Measurements from ENCODE around the gene SH3BP1. TPM values are rescaled to one million over a fixed set of nuclear protein-coding genes. Genes with fewer than 3 reads are reported as not detected.
A peak's percentile ranks its signal among the peaks of the same experiment; 100 is the strongest.
"Not testable (repeated sequence)": the region's sequence is repeated elsewhere in the genome, so short reads cannot be mapped to it uniquely, and the experiment has no call there.

The SH3BP1 gene
- total RNA-seq, result 110 and 116 TPM in 2 replicates

- peaks cover 64% of the 10 kb centered on the region for H3K4me1 Mint-ChIP-seq (ENCODE audit: low read depth)
- H3K27me3 Mint-ChIP-seq (ENCODE audit: insufficient read depth), result no peaks in the 10 kb centered on the region
- H3K27ac Mint-ChIP-seq, result peak within 1 kb of the TSS; percentile 100
- intact Hi-C loops (cut with micrococcal nuclease), result loop anchor here (1.0 to 2.0 kb wide), 4 partner anchors 16 to 38 kb away; partner anchors contain the start of genes GGA1 and PDXP
- H3K4me3 Mint-ChIP-seq, result peak within 1 kb of the TSS; percentile 97
- peak; percentile 64 for DNase-seq (ENCODE audit: low spot score)
- peaks cover 12% of the 10 kb centered on the region for H3K36me3 Mint-ChIP-seq (ENCODE audit: low read depth)
- H3K9me3 Mint-ChIP-seq, result no peaks in the 10 kb centered on the region
Observed at GRCh38 chr22:37639070-37639760, at the start of gene SH3BP1. TSS of gene SH3BP1 (plus strand) at chr22:37639669. CDS start at chr22:37639788, 119 bp downstream.

- H3K36me3 Mint-ChIP-seq (ENCODE audit: low read depth); H3K9me3 Mint-ChIP-seq; H3K4me3 Mint-ChIP-seq; intact Hi-C loops (cut with micrococcal nuclease); H3K27ac Mint-ChIP-seq; DNase-seq (ENCODE audit: low spot score): not testable (repeated sequence)
- peaks cover 14% of the 10 kb centered on the region for H3K27me3 Mint-ChIP-seq (ENCODE audit: insufficient read depth)
- H3K4me1 Mint-ChIP-seq (ENCODE audit: low read depth), result peaks cover 13% of the 10 kb centered on the region
Observed at GRCh38 chr22:37591081-37591480, 48.4 kb upstream of the SH3BP1 start.

GRCh38 chr22:37591823-37592404, 47.6 kb upstream of the SH3BP1 start:
- Mint-ChIP-seq H3K9me3 (no peaks in the 10 kb centered on the region), H3K27ac (no peak overlapping the region), H3K4me1 (ENCODE audit: low read depth) (peaks cover 13% of the 10 kb centered on the region), H3K4me3 (peak overlapping the region; percentile 79), H3K36me3 (ENCODE audit: low read depth) (no peaks in the 10 kb centered on the region), H3K27me3 (ENCODE audit: insufficient read depth) (peaks cover 11% of the 10 kb centered on the region)
- DNase-seq (ENCODE audit: low spot score), result no peak
- intact Hi-C loops (cut with micrococcal nuclease), result loop anchor here (1.0 to 2.0 kb wide), 4 partner anchors 16 to 53 kb away; partner anchors contain the start of gene GGA1

- H3K9me3 Mint-ChIP-seq, result no peaks in the 10 kb centered on the region
- DNase-seq (ENCODE audit: low spot score), result no peak
- H3K27ac Mint-ChIP-seq, result no peak overlapping the region
- intact Hi-C loops (cut with micrococcal nuclease), result no loop called here
- peaks cover 13% of the 10 kb centered on the region for H3K4me1 Mint-ChIP-seq (ENCODE audit: low read depth)
- H3K4me3 Mint-ChIP-seq, result no peak overlapping the region
- no peaks in the 10 kb centered on the region for H3K36me3 Mint-ChIP-seq (ENCODE audit: low read depth)
- peaks cover 10% of the 10 kb centered on the region for H3K27me3 Mint-ChIP-seq (ENCODE audit: insufficient read depth)
Observed at GRCh38 chr22:37594237-37594636, 45.2 kb upstream of the SH3BP1 start.

- Mint-ChIP-seq H3K27me3 (ENCODE audit: insufficient read depth) (peaks cover 12% of the 10 kb centered on the region), H3K4me1 (ENCODE audit: low read depth) (peaks cover 8% of the 10 kb centered on the region), H3K4me3 (no peak overlapping the region), H3K36me3 (ENCODE audit: low read depth) (no peaks in the 10 kb centered on the region), H3K9me3 (no peaks in the 10 kb centered on the region), H3K27ac (no peak overlapping the region)
- intact Hi-C loops (cut with micrococcal nuclease), result no loop called here
- DNase-seq (ENCODE audit: low spot score), result no peak
Observed at GRCh38 chr22:37599153-37599552, 40.3 kb upstream of the SH3BP1 start.

- Mint-ChIP-seq H3K4me1 (ENCODE audit: low read depth) (peaks cover 23% of the 10 kb centered on the region), H3K4me3 (no peak overlapping the region), H3K27me3 (ENCODE audit: insufficient read depth) (peaks cover 8% of the 10 kb centered on the region), H3K9me3 (no peaks in the 10 kb centered on the region), H3K27ac (no peak overlapping the region), H3K36me3 (ENCODE audit: low read depth) (peaks cover 1% of the 10 kb centered on the region)
- no peak for DNase-seq (ENCODE audit: low spot score)
- intact Hi-C loops (cut with micrococcal nuclease), result no loop called here
Observed at GRCh38 chr22:37601203-37601539, 38.3 kb upstream of the SH3BP1 start.

GRCh38 chr22:37601540-37602442, 37.7 kb upstream of the SH3BP1 start:
- Mint-ChIP-seq H3K4me1 (ENCODE audit: low read depth) (peaks cover 23% of the 10 kb centered on the region), H3K27ac (no peak overlapping the region), H3K27me3 (ENCODE audit: insufficient read depth) (peaks cover 8% of the 10 kb centered on the region), H3K9me3 (no peaks in the 10 kb centered on the region), H3K36me3 (ENCODE audit: low read depth) (peaks cover 1% of the 10 kb centered on the region), H3K4me3 (no peak overlapping the region)
- DNase-seq (ENCODE audit: low spot score), result no peak
- intact Hi-C loops (cut with micrococcal nuclease), result no loop called here

- H3K9me3 Mint-ChIP-seq; H3K27me3 Mint-ChIP-seq (ENCODE audit: insufficient read depth); H3K36me3 Mint-ChIP-seq (ENCODE audit: low read depth); intact Hi-C loops (cut with micrococcal nuclease); H3K27ac Mint-ChIP-seq; H3K4me3 Mint-ChIP-seq; DNase-seq (ENCODE audit: low spot score): not testable (repeated sequence)
- peaks cover 30% of the 10 kb centered on the region for H3K4me1 Mint-ChIP-seq (ENCODE audit: low read depth)
Observed at GRCh38 chr22:37602546-37603277, 36.8 kb upstream of the SH3BP1 start.

- intact Hi-C loops (cut with micrococcal nuclease), result no loop called here
- peaks cover 8% of the 10 kb centered on the region for H3K27me3 Mint-ChIP-seq (ENCODE audit: insufficient read depth)
- no peak overlapping the region for H3K27ac Mint-ChIP-seq
- H3K4me1 Mint-ChIP-seq (ENCODE audit: low read depth), result peaks cover 35% of the 10 kb centered on the region
- H3K9me3 Mint-ChIP-seq, result no peaks in the 10 kb centered on the region
- no peak overlapping the region for H3K4me3 Mint-ChIP-seq
- H3K36me3 Mint-ChIP-seq (ENCODE audit: low read depth), result peaks cover 1% of the 10 kb centered on the region
- no peak for DNase-seq (ENCODE audit: low spot score)
Observed at GRCh38 chr22:37604074-37604473, 35.4 kb upstream of the SH3BP1 start.

GRCh38 chr22:37604875-37605274, 34.6 kb upstream of the SH3BP1 start:
- H3K36me3 Mint-ChIP-seq (ENCODE audit: low read depth), result peaks cover 1% of the 10 kb centered on the region

GRCh38 chr22:37607010-37607934, 32.2 kb upstream of the SH3BP1 start:
- peak overlapping the region; percentile 98 for H3K27ac Mint-ChIP-seq
- H3K27me3 Mint-ChIP-seq (ENCODE audit: insufficient read depth), result peaks cover 6% of the 10 kb centered on the region
- H3K36me3 Mint-ChIP-seq (ENCODE audit: low read depth), result peaks cover 1% of the 10 kb centered on the region
- peak overlapping the region; percentile 75 for H3K4me3 Mint-ChIP-seq
- H3K4me1 Mint-ChIP-seq (ENCODE audit: low read depth), result peaks cover 45% of the 10 kb centered on the region
- peak; percentile 83 for DNase-seq (ENCODE audit: low spot score)
- intact Hi-C loops (cut with micrococcal nuclease), result loop anchor here (1.0 to 5.0 kb wide), 4 partner anchors 140 to 595 kb away; partner anchors contain the start of genes GCAT, MAFF and RAC2
- H3K9me3 Mint-ChIP-seq, result no peaks in the 10 kb centered on the region

More at GRCh38 chr22:37604875-37605274, 34.6 kb upstream of the SH3BP1 start:
- Mint-ChIP-seq H3K4me1 (ENCODE audit: low read depth) (peaks cover 40% of the 10 kb centered on the region), H3K27me3 (ENCODE audit: insufficient read depth) (peaks cover 6% of the 10 kb centered on the region), H3K9me3 (no peaks in the 10 kb centered on the region), H3K27ac (no peak overlapping the region), H3K4me3 (no peak overlapping the region)
- intact Hi-C loops (cut with micrococcal nuclease), result loop anchor here (5.0 kb wide), 2 partner anchors 363 to 597 kb away; partner anchors contain the start of genes MAFF and RAC2
- DNase-seq (ENCODE audit: low spot score), result peak; percentile 65

Data from activated T-helper 1 cell treated with anti-CD3 and anti-CD28 coated beads, Interleukin-12 subunit alpha, Interleukin-12 subunit beta, Interleukin-2, Interleukin-4 antibody, amounts not matched to agents 30 ng/mL and 10 ng/mL and 1 ng/mL, durations not matched to agents 14 hours and 24 hours and 36 hours (primary cell).